Mesendoderm (in vitro differentiated cells): Measurements from ENCODE around the gene GREB1.

Experiments used
- DNase-seq: peaks from one replicate; pipeline ENCODE4 v3.0.0; 2013
- H2AK5ac ChIP-seq: 2 replicates; pipeline ENCODE4 v1.6.1; 2013; ENCODE audit warnings: low read length, inconsistent platforms
- H2BK120ac ChIP-seq: 2 replicates; pipeline ENCODE4 v1.6.1; 2013; ENCODE audit warnings: low read depth, mild to moderate bottlenecking, low read length, moderate library complexity, mixed read lengths
- H2BK15ac ChIP-seq: replicated peaks from 2 replicates; pipeline ENCODE4 v1.6.1; 2013; ENCODE audit warnings: low read depth, mild to moderate bottlenecking, moderate library complexity
- H2BK5ac ChIP-seq: 2 replicates; pipeline ENCODE4 v1.6.1; 2013; ENCODE audit warnings: low read length, inconsistent platforms
- H3K18ac ChIP-seq: 2 replicates; pipeline ENCODE4 v1.6.1; 2013; ENCODE audit warnings: mild to moderate bottlenecking, low read length, mixed read lengths
- H3K23ac ChIP-seq: one replicate; pipeline ENCODE4 v1.6.1; 2013; ENCODE audit warnings: low read length
- H3K27ac ChIP-seq: 2 replicates; pipeline ENCODE4 v1.5.1; 2013; ENCODE audit warnings: low read depth, mild to moderate bottlenecking, inconsistent platforms, low read length, moderate library complexity
- H3K27me3 ChIP-seq: 2 replicates; pipeline ENCODE4 v1.6.1; 2013; ENCODE audit warnings: low read length, control low read depth, mild to moderate bottlenecking, inconsistent platforms; ENCODE audit not compliant: insufficient read depth, poor library complexity
- H3K36me3 ChIP-seq: 2 replicates; pipeline ENCODE4 v1.6.1; 2013; ENCODE audit warnings: low read length, inconsistent platforms; ENCODE audit not compliant: control insufficient read depth, insufficient read depth
- H3K4ac ChIP-seq: one replicate; pipeline ENCODE4 v1.6.1; 2013; ENCODE audit warnings: low read depth, mild to moderate bottlenecking, low read length, moderate library complexity
- H3K4me1 ChIP-seq: 2 replicates; pipeline ENCODE4 v1.6.1; 2013; ENCODE audit warnings: low read depth, low read length, inconsistent platforms; ENCODE audit not compliant: control insufficient read depth
- H3K4me2 ChIP-seq: 2 replicates; pipeline ENCODE4 v1.6.1; 2013; ENCODE audit warnings: low read length
- H3K4me3 ChIP-seq: 2 replicates; pipeline ENCODE4 v1.5.1; 2013; ENCODE audit warnings: mild to moderate bottlenecking, low read length
- H3K56ac ChIP-seq: one replicate; pipeline ENCODE4 v1.6.1; 2013; ENCODE audit warnings: low read length
- H3K79me1 ChIP-seq: 2 replicates; pipeline ENCODE4 v1.6.1; 2013; ENCODE audit warnings: low read length, inconsistent platforms
- H3K79me2 ChIP-seq: 2 replicates; pipeline ENCODE4 v1.6.1; 2013; ENCODE audit warnings: mild to moderate bottlenecking, low read length; ENCODE audit not compliant: control insufficient read depth, insufficient read depth
- H3K9ac ChIP-seq: 2 replicates; pipeline ENCODE4 v1.6.1; 2013; ENCODE audit warnings: low read length, inconsistent platforms
- H4K5ac ChIP-seq: one replicate; pipeline ENCODE4 v1.6.1; 2013; ENCODE audit warnings: low read length
- H4K8ac ChIP-seq: one replicate; pipeline ENCODE4 v1.6.1; 2013; ENCODE audit warnings: low read depth, mild to moderate bottlenecking, control low read depth, low read length, moderate library complexity
- WGBS: extraction: QIAGEN DNeasy Blood & Tissue Kit; methylation state at CpG from one replicate; pipeline ENCODE4 v1.1.7; 2013; ENCODE audit warnings: low lambda C conversion rate, missing lambda C conversion rate; ENCODE audit not compliant: insufficient coverage; ENCODE audit errors: extremely low coverage; 5-methylcytosine and 5-hydroxymethylcytosine counted together

The GREB1 gene

GRCh38 chr2:11550901-11551568, 17.2 kb downstream of the GREB1 start:
- peak overlapping the region; percentile 37 for H3K56ac ChIP-seq
- H3K18ac ChIP-seq, result peak overlapping the region; percentile 94
- peaks cover 4% of the 10 kb centered on the region for H3K79me1 ChIP-seq
- DNase-seq, result peak; percentile 59
- no peaks in the 10 kb centered on the region for H3K79me2 ChIP-seq
- H3K27me3 ChIP-seq, result no peaks in the 10 kb centered on the region
- no peak overlapping the region for H3K4ac ChIP-seq
- WGBS, result no CpG with 5 or more reads among the region's 7 CpGs
- H4K5ac ChIP-seq, result no peak overlapping the region
- H3K4me3 ChIP-seq, result no peak overlapping the region
- no peak overlapping the region for H2BK15ac ChIP-seq
- peak overlapping the region; percentile 89 for H2BK5ac ChIP-seq
- no peak overlapping the region for H3K23ac ChIP-seq
- peak overlapping the region; percentile 41 for H3K27ac ChIP-seq
- H4K8ac ChIP-seq, result no peak overlapping the region
- H3K4me1 ChIP-seq, result peaks cover 8% of the 10 kb centered on the region
- H3K36me3 ChIP-seq, result no peaks in the 10 kb centered on the region
- H3K9ac ChIP-seq, result no peak overlapping the region
- no peak overlapping the region for H2BK120ac ChIP-seq
- no peak overlapping the region for H3K4me2 ChIP-seq
- H2AK5ac ChIP-seq, result no peak overlapping the region

GRCh38 chr2:11551569-11552259, 17.9 kb downstream of the GREB1 start:
- Histone ChIP-seq H4K8ac (no peak overlapping the region), H3K79me1 (peaks cover 4% of the 10 kb centered on the region), H3K9ac (no peak overlapping the region), H2BK5ac (no peak overlapping the region), H3K56ac (no peak overlapping the region), H2BK120ac (no peak overlapping the region), H3K79me2 (no peaks in the 10 kb centered on the region), H2AK5ac (no peak overlapping the region), H3K27me3 (no peaks in the 10 kb centered on the region), H3K27ac (peak overlapping the region; percentile 80), H3K4me1 (peaks cover 8% of the 10 kb centered on the region), H3K4ac (no peak overlapping the region), H3K4me2 (no peak overlapping the region), H2BK15ac (no peak overlapping the region), H3K23ac (no peak overlapping the region), H3K4me3 (no peak overlapping the region), H3K18ac (peak overlapping the region; percentile 57), H4K5ac (no peak overlapping the region), H3K36me3 (no peaks in the 10 kb centered on the region)
- no CpG with 5 or more reads among the region's 16 CpGs for WGBS
- no peak for DNase-seq

GRCh38 chr2:11552260-11552638, 18.4 kb downstream of the GREB1 start:
- no peak overlapping the region for H3K56ac ChIP-seq
- H3K4ac ChIP-seq, result peak overlapping the region; percentile 37
- H3K18ac ChIP-seq, result no peak overlapping the region
- no peak overlapping the region for H2AK5ac ChIP-seq
- peak overlapping the region; percentile 30 for H2BK120ac ChIP-seq
- no peak overlapping the region for H4K8ac ChIP-seq
- H2BK15ac ChIP-seq, result no peak overlapping the region
- no peaks in the 10 kb centered on the region for H3K79me2 ChIP-seq
- peaks cover 4% of the 10 kb centered on the region for H3K79me1 ChIP-seq
- H3K4me1 ChIP-seq, result peaks cover 8% of the 10 kb centered on the region
- WGBS, result no CpG with 5 or more reads among the region's 9 CpGs
- no peak overlapping the region for H3K27ac ChIP-seq
- H3K4me2 ChIP-seq, result no peak overlapping the region
- H3K23ac ChIP-seq, result no peak overlapping the region
- no peaks in the 10 kb centered on the region for H3K27me3 ChIP-seq
- no peak overlapping the region for H3K9ac ChIP-seq
- no peak overlapping the region for H2BK5ac ChIP-seq
- H3K4me3 ChIP-seq, result no peak overlapping the region
- no peak for DNase-seq
- H4K5ac ChIP-seq, result no peak overlapping the region
- H3K36me3 ChIP-seq, result no peaks in the 10 kb centered on the region

GRCh38 chr2:11553661-11554398, 20.0 kb downstream of the GREB1 start:
- Histone ChIP-seq H2BK5ac (no peak overlapping the region), H3K36me3 (no peaks in the 10 kb centered on the region), H3K23ac (no peak overlapping the region), H4K5ac (no peak overlapping the region), H4K8ac (no peak overlapping the region), H3K18ac (no peak overlapping the region), H2BK120ac (no peak overlapping the region), H2BK15ac (no peak overlapping the region), H3K4ac (no peak overlapping the region), H3K4me1 (peaks cover 10% of the 10 kb centered on the region), H3K4me2 (no peak overlapping the region), H3K79me2 (no peaks in the 10 kb centered on the region), H3K56ac (peak overlapping the region; percentile 30), H3K9ac (no peak overlapping the region), H3K27ac (no peak overlapping the region), H3K27me3 (no peaks in the 10 kb centered on the region), H3K4me3 (no peak overlapping the region), H3K79me1 (peaks cover 2% of the 10 kb centered on the region), H2AK5ac (no peak overlapping the region)
- no CpG with 5 or more reads among the region's 10 CpGs for WGBS
- no peak for DNase-seq

GRCh38 chr2:11554399-11554716, 20.5 kb downstream of the GREB1 start:
- no peak overlapping the region for H3K4ac ChIP-seq
- H2BK120ac ChIP-seq, result no peak overlapping the region
- no peak overlapping the region for H3K18ac ChIP-seq
- no peaks in the 10 kb centered on the region for H3K36me3 ChIP-seq
- no peak overlapping the region for H3K56ac ChIP-seq
- no peak overlapping the region for H3K9ac ChIP-seq
- no peak overlapping the region for H4K5ac ChIP-seq
- no peaks in the 10 kb centered on the region for H3K27me3 ChIP-seq
- H2AK5ac ChIP-seq, result no peak overlapping the region
- no peaks in the 10 kb centered on the region for H3K79me2 ChIP-seq
- no peak overlapping the region for H3K27ac ChIP-seq
- no peak for DNase-seq
- H3K23ac ChIP-seq, result no peak overlapping the region
- peaks cover 12% of the 10 kb centered on the region for H3K4me1 ChIP-seq
- WGBS, result no CpG with 5 or more reads among the region's 4 CpGs
- H3K79me1 ChIP-seq, result peaks cover 2% of the 10 kb centered on the region
- H3K4me2 ChIP-seq, result no peak overlapping the region
- H2BK15ac ChIP-seq, result no peak overlapping the region
- no peak overlapping the region for H4K8ac ChIP-seq
- no peak overlapping the region for H3K4me3 ChIP-seq
- H2BK5ac ChIP-seq, result peak overlapping the region; percentile 7
